PFSK-1 (cell line): ENCODE data around the gene CLASP1.

Source experiments
- POLR2AphosphoS5 ChIP-seq: IDR thresholded peaks from 2 replicates; pipeline ENCODE4 v1.6.1; 2012; ENCODE audit warnings: low read depth, mild to moderate bottlenecking, control low read depth, low read length, moderate library complexity
- SIN3A ChIP-seq: IDR thresholded peaks from 2 replicates; pipeline ENCODE4 v1.6.1; 2012; ENCODE audit warnings: mild to moderate bottlenecking, low read length, moderate library complexity, borderline replicate concordance; ENCODE audit not compliant: insufficient read depth
- TF ChIP-seq, protein P1 (sequence below), 2 experiments: IDR thresholded peaks; 2 replicates each; pipeline versions ENCODE4 v1.6.1 to v1.8.0; 2011 to 2012; ENCODE audit warnings: low read depth in 2 of 2, low read length in 2 of 2, control low read depth in 1 of 2, inconsistent platforms in 1 of 2, mild to moderate bottlenecking in 1 of 2, moderate library complexity in 1 of 2; ENCODE audit not compliant: insufficient read depth in 1 of 2

DNA sequence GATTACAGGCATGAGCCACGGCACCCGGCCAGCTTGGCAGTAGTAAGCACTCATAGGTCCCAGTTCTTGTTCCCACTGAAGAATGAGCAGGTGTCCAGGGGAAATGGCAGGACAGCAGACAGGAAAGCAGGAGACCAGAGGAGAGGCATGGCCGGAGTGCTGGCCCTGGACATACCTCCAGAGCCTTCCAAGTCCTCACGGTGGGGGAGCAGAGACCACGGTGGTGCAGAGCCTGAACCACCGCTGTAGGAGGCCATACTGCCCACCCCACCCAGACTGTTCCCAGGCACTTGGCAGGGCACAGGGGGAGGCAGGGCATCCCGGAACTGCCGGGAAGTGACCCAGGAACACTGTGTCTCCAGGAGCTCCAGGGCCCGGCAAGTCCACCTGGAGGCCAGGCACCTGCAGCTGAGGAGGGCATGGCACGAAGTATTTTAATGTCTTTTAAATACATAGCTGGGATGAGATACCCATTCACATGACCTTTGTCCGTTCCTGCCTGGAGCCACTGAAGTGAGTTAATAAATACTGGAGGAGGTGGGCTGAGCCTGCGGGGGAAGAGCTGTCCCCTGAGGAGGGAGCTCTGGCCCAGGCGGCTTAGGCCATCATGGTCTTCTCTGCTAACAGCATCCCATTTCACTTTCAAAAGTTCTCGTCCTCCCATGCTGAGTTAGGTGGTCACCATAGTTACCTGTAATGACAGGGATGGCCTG is 314.5 kb downstream of the CLASP1 start:
- TF ChIP-seq POLR2AphosphoS5 (no peak), SIN3A (no peak)
- TF ChIP-seq, protein P1, sequence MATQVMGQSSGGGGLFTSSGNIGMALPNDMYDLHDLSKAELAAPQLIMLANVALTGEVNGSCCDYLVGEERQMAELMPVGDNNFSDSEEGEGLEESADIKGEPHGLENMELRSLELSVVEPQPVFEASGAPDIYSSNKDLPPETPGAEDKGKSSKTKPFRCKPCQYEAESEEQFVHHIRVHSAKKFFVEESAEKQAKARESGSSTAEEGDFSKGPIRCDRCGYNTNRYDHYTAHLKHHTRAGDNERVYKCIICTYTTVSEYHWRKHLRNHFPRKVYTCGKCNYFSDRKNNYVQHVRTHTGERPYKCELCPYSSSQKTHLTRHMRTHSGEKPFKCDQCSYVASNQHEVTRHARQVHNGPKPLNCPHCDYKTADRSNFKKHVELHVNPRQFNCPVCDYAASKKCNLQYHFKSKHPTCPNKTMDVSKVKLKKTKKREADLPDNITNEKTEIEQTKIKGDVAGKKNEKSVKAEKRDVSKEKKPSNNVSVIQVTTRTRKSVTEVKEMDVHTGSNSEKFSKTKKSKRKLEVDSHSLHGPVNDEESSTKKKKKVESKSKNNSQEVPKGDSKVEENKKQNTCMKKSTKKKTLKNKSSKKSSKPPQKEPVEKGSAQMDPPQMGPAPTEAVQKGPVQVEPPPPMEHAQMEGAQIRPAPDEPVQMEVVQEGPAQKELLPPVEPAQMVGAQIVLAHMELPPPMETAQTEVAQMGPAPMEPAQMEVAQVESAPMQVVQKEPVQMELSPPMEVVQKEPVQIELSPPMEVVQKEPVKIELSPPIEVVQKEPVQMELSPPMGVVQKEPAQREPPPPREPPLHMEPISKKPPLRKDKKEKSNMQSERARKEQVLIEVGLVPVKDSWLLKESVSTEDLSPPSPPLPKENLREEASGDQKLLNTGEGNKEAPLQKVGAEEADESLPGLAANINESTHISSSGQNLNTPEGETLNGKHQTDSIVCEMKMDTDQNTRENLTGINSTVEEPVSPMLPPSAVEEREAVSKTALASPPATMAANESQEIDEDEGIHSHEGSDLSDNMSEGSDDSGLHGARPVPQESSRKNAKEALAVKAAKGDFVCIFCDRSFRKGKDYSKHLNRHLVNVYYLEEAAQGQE (IDR thresholded peaks at IDR 0.05; ENCODE audit: insufficient read depth in 1 of 2, low read depth in 2 of 2, low read length in 2 of 2), result no peak
